ENCODE results near the gene CPSF3.

Gene CPSF3

GRCh38 chr2:9441556-9441955, 18.1 kb downstream of the CPSF3 start:
- DNase-seq (ENCODE audit: low spot score), result no peak
- TF ChIP-seq, protein P1, sequence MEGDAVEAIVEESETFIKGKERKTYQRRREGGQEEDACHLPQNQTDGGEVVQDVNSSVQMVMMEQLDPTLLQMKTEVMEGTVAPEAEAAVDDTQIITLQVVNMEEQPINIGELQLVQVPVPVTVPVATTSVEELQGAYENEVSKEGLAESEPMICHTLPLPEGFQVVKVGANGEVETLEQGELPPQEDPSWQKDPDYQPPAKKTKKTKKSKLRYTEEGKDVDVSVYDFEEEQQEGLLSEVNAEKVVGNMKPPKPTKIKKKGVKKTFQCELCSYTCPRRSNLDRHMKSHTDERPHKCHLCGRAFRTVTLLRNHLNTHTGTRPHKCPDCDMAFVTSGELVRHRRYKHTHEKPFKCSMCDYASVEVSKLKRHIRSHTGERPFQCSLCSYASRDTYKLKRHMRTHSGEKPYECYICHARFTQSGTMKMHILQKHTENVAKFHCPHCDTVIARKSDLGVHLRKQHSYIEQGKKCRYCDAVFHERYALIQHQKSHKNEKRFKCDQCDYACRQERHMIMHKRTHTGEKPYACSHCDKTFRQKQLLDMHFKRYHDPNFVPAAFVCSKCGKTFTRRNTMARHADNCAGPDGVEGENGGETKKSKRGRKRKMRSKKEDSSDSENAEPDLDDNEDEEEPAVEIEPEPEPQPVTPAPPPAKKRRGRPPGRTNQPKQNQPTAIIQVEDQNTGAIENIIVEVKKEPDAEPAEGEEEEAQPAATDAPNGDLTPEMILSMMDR (IDR thresholded peaks at IDR 0.05; ENCODE audit: extremely low read depth, insufficient read depth, missing control alignments), result no peak
- in situ Hi-C loops (cut with MboI; ENCODE audit: low pct_unique_long_range_greater_than_20kb, low sequenced_read_pairs, unreplicated experiment), result no loop called here

GRCh38 chr2:9443526-9443925, 20.1 kb downstream of the CPSF3 start:
- no peak for DNase-seq (ENCODE audit: low spot score)
- in situ Hi-C loops (cut with MboI; ENCODE audit: low pct_unique_long_range_greater_than_20kb, low sequenced_read_pairs, unreplicated experiment), result no loop called here
- TF ChIP-seq, protein P1 (IDR thresholded peaks at IDR 0.05; ENCODE audit: extremely low read depth, insufficient read depth, missing control alignments), result no peak

DNA sequence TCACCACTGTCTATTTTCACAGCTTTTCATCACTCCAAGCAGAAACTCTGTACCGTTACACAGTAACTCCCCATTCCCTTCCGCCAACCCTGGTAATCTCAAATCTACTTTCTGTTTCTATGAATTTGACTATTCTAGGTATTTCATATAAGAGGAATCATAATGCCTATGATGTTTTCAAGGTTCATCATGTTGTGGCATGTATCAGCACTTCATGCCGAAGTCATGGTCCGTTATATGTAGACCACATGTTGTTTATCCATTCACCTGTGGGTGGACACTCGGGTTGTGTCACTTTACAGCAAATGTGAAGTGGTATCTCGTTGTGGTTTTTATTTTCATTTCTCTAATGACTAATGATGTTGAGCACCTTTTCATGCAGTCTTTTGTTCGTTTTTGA, 21.6 kb downstream of the CPSF3 start:
- no peak for DNase-seq (ENCODE audit: low spot score)
- in situ Hi-C loops (cut with MboI; ENCODE audit: low pct_unique_long_range_greater_than_20kb, low sequenced_read_pairs, unreplicated experiment), result no loop called here
- TF ChIP-seq, protein P1 (IDR thresholded peaks at IDR 0.05; ENCODE audit: extremely low read depth, insufficient read depth, missing control alignments), result no peak

- DNase-seq (ENCODE audit: low spot score), result no peak
- in situ Hi-C loops (cut with MboI; ENCODE audit: low pct_unique_long_range_greater_than_20kb, low sequenced_read_pairs, unreplicated experiment), result no loop called here
- TF ChIP-seq, protein P1 (IDR thresholded peaks at IDR 0.05; ENCODE audit: extremely low read depth, insufficient read depth, missing control alignments), result no peak
These were observed 27.8 kb downstream of the CPSF3 start for GRCh38 chr2:9451231-9451630.

DNA sequence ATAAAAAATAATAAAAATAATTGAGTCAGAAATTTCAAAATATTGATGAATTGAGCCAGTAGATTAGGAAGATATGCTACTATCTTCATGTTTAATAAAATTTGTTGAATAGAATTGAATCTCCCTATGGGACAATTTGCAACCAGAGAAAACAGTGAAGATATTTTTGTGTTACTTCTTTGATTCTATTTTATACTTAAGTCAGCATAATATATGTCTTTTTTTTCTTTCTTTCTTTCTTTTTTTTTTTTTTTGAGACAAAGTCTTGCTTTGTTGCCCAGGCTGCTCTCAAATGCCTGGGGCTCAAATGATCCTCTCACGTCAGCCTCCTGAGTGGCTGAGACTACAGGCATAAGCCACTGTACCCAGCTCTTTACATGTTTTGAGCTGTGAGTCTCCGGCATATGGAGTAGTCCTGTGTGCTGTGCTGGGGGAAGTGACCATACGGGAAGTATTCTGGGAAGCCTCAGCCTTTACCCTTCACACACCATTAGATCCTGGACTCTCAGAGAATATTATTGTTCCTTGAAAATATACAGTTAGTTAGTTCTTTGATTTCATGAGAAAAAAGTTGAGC, 37.1 kb downstream of the CPSF3 start:
- TF ChIP-seq, protein P1 (IDR thresholded peaks at IDR 0.05; ENCODE audit: extremely low read depth, insufficient read depth, missing control alignments), result no peak
- DNase-seq (ENCODE audit: low spot score), result no peak
- in situ Hi-C loops (cut with MboI; ENCODE audit: low pct_unique_long_range_greater_than_20kb, low sequenced_read_pairs, unreplicated experiment), result no loop called here

DNA sequence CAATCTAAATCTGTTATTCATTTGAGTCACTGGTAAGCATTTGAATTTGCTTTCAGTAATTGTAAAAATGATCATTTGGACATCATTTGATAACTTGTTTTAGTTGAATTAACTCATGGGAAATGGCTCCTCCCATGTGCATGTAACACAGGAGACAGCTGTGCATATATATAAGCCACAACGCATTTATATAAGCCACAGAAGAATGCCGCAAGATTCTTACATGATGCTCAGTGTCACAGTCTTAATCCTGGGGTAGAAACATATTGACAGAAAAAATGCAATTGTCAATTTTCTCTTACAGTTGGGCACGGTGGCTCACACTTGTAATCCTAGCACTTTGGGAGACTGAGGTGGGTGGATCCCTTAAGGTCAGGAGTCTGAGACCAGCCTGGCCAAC, 37.6 kb downstream of the CPSF3 start:
- TF ChIP-seq, protein P1 (IDR thresholded peaks at IDR 0.05; ENCODE audit: extremely low read depth, insufficient read depth, missing control alignments), result no peak
- no peak for DNase-seq (ENCODE audit: low spot score)
- in situ Hi-C loops (cut with MboI; ENCODE audit: low pct_unique_long_range_greater_than_20kb, low sequenced_read_pairs, unreplicated experiment), result no loop called here

DNA sequence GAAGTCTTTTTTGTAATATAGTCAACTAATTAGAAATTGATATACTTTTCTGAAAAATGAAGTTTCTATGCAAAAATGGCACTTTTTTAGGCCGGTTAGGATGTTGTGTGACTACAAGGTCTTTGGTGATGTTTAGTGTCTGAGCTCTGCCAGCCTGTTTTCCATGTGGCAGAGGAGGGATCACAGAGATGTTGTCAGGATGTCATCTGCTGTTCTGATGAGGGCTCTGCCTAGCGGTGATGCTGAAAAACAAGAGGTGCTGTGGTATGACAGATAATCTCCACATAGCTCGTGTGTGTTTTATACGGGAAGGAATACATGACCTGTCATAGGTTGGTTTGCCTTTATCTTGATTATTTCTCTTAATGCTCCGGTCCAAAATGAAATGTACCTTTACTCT, 38.9 kb downstream of the CPSF3 start:
- DNase-seq (ENCODE audit: low spot score), result no peak
- TF ChIP-seq, protein P1 (IDR thresholded peaks at IDR 0.05; ENCODE audit: extremely low read depth, insufficient read depth, missing control alignments), result no peak
- in situ Hi-C loops (cut with MboI; ENCODE audit: low pct_unique_long_range_greater_than_20kb, low sequenced_read_pairs, unreplicated experiment), result no loop called here

Data from GM13977 (cell line).